GM19467 (cell line): Measurements from ENCODE around the gene ACRV1.
"Not testable (repeated sequence)": the region's sequence is repeated elsewhere in the genome, so short reads cannot be mapped to it uniquely, and the experiment has no call there.

Experiments
- ATAC-seq: cut with Tn5 transposase; IDR thresholded peaks from one replicate; pipeline ENCODE4 v1.9.1; 2021; ENCODE audit warnings: mild to moderate bottlenecking, moderate library complexity; ENCODE audit not compliant: unreplicated experiment

Gene ACRV1, protein sequence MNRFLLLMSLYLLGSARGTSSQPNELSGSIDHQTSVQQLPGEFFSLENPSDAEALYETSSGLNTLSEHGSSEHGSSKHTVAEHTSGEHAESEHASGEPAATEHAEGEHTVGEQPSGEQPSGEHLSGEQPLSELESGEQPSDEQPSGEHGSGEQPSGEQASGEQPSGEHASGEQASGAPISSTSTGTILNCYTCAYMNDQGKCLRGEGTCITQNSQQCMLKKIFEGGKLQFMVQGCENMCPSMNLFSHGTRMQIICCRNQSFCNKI

DNA sequence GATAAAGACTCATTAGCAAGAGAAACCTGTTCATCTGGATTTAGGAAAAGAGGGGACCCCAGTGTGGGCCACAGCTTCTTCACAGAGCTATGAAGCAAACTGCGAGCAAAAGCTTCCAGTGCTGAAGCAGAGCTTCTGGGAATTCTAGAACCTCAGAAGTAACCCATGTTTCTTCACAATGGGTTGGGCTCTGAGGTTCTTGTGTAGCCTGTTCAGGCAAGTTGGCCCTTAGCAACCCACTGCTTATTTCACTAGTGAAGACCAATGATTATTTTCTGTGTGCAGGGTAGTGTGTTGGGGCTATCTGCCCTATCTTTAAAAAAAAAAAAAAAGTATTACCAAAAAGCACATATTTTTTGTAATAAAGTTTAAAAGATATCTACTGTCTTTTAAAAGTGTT is at the start of gene ACRV1:
Gene ACRV1 (minus strand): TSS at position 101 of the 400 bp plus-strand sequence. CDS start 67 bp downstream, at position 34.
- no peak for ATAC-seq

DNA sequence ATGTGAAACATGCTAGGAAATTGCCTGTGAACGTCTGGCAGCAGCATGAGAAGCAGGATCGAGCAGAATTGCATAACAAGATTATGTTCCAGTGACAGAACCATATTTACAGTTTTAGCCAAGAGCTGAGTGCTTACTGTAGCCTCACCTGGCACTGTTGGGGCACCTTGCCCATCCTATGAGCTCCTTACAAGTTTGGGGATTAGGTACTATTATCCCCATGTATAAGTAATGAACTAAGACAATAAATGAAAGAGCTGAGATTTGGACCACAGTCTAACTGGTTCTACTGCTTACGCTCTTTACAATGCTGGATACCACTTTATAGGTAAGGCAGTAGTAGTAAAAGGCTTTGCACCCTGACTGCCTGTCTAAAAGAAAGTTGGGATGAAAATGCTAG is 48.3 kb upstream of the ACRV1 start:
- ATAC-seq: no peak

DNA sequence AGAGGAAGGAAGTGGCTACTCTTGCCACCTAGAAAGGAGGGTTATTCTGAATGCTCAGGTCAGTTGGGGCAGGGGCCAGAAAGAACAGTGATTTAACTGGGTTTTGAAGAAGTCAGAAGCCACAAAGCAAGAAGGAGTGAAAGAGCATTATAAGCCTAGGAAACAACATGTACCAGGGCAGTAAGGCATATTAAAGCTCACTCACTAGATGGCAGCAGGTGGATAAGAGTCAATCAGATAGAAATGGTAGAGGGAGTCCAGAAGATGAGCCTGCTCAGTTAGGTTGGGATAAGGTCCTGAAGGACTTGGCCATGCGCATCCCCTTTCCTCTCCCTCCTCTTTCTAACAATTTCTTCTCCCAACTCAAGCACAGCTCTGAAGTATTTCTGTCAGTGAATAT is 43.5 kb upstream of the ACRV1 start:
- ATAC-seq: no peak

DNA sequence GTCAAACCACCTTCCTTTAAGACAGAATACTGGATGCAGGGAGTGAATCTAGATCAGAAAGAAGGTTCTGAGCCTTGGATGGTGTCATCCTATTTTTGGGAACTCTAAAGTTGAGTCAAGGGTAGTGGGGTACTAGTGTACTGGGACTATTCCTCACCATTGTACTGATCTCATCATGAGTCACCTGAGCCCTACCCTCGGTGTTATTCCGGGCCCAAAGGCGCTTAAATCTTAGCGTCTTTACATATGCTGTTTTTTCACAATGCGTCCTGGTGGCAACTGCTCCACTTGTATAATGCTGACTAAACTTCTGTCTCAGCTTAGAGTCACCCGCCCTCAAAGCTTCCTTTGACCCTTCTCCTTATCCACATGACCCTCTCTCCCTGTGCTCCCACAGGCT is 40.1 kb upstream of the ACRV1 start:
- ATAC-seq: no peak

DNA sequence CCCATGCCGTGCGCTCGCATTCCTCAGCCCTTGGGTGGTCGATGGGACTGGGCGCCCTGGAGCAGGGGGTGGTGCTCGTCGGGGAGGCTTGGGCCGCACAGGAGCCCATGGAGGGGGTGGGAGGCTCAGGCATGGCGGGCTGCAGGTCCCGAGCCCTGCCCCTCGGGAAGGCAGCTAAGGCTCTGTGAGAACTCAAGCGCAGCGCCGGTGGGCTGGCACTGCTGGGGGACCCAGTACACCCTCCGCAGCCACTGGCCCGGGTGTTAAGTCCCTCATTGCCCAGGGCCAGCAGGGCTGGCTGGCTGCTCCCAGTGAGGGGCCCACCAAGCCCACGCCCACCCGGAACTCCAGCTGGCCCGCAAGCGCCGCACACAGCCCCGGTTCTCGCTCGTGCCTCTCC is 24.0 kb upstream of the ACRV1 start:
- not testable (repeated sequence) for ATAC-seq

DNA sequence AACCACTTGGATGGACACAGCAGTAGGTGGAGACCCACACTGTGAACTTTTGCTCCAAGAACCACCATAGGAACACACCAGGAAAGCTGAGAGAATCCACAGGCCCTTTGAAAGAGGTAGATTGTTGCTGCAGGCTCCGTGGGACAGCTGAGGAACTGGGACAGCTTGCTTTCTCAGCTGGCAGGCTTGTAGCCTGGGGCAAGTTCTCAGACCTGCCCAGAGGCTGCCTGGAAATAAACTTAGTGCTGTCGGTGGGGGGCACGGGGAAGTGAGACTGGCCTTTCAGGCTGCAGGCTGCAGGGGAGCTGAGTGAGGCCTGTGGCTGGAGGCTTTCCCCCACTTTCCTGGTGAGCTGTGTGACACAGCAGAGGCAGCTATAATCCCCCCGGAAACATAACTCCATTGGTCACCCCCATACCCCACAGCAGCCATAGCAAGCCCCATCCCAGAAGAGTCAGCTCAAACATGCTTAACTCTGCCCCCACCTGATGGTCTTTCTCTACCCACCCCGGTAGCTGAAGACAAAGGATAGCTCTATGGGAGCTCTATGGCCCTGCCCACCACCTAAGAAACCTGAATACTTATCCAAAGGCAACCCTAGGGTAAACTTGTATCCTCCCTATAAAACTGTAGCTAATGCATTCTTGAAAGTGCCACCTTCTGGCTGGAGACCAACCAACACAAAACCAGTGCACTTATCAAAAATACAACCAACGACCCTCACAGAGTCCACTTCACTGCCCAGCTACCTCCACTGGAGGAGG is 21.4 kb upstream of the ACRV1 start:
- ATAC-seq: no peak

DNA sequence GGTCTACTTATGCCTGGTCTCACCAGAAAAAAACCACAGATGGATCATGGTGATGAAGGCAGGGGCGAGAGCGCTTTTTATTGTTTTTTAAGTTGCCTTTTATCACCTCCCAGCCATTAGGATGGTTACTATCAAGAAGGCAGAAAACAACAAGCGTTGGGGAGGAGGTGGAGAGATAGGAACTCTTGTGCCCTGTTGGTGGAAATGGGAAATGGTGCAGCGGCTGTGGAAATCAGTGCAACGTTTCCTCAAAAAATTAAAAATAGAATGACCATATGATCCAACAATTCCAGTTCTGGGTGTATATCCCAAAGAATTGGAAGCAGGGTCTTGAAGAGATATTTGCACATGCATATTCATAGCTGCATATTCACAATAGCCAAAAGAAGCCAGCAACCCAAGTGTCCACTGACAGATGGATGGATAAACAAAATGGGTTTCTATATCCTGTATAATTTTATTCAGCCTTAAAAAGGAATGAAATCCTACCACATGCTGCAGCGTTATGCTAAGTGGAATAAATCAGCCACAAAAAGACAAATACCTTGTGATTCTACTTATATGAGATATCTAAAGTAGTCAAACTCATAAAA is 20.5 kb upstream of the ACRV1 start:
- ATAC-seq: no peak

DNA sequence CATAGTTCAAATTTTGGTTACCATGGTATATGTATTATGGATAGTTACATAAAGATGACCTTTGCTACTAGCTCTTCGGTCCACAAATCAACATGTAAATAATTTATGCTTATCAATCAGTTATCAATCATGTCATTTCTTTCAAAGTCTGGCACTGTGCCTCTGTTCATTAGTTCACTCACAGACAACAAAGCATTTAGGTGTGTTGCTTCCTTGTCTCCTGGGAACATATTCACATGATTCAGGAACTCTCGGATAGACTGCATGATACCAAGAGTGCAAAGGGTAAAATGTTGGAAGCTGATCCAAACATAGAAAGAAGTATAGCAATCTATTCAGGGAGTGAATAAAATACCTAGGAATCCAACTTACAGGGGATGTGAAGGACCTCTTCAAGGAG is 14.3 kb upstream of the ACRV1 start:
- no peak for ATAC-seq

DNA sequence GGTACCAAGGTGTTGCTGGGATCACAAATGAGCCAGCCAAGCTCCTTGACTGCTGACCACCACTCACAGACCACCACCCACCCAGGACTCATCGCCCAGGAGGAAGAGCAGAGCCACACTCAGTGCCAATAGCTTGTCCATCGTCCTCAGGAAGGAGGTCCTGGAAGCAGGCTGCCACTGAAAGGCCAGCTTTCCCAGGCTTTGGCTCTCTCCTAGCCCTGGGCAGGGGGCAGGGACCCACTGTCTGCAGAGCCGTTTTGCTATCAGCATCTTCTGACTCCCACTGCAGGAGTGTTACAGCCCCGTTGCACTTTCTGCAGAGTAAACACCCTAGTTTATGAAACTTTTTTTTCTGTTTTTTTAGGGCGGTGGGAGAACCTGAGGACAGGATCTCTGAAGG is 12.2 kb upstream of the ACRV1 start:
- no peak for ATAC-seq

DNA sequence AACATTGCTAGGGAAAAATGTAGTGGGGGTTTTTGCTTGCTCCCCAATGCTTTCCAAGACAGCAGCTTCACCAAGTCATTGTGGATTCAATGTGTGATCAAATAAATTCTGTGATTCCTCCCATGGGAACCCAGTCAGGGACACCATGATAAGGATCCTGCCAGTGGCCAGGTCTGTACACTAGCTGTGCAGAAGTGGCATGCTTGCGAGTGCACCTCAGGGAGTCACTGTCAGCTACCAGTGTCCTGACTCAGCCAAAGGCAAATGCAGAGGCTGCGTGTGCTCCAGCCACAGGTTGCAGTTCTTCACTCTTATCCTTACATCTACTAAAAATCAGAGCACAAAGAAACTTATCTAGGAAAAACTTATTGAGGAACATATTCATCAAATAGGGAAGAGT is 9.4 kb upstream of the ACRV1 start:
- no peak for ATAC-seq

DNA sequence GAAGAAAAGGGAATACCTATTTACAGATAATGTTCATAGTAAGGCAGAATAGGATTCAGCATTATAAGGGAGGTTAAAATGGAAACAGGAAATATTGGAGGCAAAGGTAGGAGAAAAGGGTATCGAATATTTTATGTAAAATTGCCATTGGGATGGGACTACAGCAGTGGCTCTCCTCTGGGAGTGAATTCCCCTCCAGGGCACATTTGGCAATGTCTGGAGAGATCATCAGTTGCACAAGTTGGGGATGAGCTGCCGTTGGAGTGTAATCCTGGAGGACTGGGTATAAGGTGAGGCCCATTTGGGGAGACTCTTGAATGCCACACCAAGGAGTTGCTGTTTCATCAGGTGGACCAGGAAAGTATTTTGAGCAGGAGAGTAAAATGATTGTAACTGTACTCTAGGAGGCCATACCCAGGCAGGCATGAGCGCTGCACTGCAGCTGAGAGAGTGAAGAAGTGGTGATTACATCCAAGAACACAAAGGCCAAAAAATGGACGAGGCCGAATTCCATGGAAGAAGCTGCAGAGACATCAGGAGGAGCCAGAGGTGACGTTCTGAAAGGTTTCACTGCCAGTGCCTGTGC is 8.7 kb upstream of the ACRV1 start:
- ATAC-seq: no peak

DNA sequence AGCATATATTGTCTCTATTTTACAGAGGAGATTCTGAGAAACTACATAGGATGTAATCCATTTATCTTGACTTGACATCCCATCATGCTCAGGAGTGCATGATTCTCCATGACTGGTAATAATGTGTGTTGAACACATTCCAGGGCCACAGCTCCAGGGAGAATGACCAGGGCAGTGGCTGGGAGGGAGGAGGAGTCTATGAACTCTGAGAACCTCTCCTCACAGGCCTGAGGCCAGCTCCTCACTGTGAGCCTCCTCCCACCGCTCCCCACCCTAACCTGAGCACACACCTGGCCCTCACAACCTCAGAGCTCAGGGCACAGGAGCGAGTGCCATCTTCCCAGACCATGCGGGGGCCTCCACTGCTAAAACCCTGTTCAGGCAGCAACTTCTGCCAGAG is 8.0 kb upstream of the ACRV1 start:
- no peak for ATAC-seq

DNA sequence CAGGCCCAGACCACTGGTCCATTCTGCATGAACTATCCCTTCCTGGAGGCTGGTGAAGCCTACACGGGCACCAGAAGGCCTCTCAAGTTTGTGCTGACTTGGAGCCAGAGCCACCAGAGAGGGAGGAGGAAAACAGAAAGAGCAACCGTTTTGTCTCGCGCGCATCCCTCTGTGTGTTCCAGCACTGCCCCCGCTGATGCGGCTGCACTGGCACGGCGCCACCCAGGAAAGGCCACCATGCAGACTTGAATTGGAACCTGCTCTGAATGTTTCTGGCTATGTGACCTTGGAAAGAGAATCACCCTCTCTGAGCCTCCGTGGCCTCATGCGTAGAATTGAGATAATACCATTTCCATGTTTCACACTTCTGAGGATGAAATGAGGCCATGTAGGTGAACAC is 7.4 kb upstream of the ACRV1 start:
- ATAC-seq: no peak

DNA sequence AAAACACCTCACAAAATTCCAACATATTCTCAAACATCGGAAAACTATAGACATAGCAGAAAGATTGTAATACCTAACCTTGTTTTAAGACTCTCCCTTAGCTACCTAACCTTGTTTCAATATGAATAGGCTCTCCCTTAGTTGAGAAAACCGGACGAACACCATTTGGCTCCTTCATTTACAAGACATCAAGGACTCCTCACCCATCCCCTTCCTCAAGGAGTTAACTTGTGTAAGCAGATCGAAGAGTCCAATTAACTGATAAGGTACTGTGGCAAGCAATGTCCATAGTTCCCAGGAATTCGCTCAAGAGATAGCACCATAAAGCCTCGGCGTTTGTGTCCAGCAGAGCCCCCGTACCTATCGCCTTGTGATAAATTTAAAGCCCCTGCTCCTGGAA is 4.6 kb upstream of the ACRV1 start:
- ATAC-seq: no peak

DNA sequence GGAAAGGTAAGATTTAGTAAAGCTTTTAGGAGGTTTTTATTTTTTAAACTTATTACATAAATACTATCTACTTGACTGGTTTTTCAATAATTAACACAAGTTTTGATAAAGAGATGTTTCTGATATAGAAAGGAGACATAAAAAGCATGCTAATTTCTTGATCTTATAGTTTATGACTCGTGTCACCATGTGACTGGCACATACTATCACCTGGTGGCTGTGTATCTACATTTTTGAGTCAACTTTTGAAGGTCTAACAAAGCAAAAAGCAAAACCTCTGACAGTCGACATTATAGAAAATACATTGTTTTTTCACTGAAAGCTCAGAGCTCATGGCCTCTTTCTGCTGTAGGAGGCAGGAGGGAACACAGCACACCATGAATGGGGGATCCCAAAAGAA is 810 bp downstream of the ACRV1 start:
- ATAC-seq: no peak

DNA sequence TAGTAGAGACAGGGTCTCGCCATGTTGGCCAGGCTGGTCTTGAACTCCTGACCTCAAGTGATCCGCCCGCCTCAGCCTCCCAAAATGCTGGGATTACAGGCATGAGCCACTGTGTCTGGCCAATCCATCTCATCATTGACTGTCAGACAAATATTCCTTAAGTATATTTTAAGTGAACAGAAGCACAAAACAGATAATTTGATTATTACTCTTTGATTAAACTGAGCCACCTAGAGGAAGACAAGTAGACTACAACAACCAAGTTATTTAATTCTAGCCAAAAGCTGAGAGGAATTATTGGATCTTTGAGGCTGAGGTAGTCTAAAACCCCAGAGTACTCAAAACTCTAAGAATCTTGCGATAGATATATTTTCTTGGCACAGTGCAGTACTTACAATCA is 1.2 kb downstream of the ACRV1 start:
- ATAC-seq: no peak

DNA sequence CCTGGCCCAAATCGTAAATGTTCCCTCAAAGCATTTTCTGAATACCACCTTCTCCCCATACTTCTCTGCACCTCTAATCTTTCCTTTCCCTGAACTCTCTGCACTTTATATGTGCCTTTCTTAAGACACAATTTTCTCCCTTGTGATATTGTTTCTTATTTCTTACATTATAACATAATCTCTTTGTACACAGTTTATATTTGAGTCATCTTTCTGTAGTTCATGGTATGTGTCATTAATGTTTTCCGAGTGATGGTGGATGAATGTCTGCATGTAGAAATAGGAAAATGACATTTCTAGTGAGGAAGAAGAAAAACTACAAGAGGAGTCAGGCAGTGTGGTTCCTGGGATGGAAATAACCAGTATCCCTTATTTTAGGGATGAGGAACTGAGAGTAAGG is 5.5 kb downstream of the ACRV1 start:
- ATAC-seq: no peak

DNA sequence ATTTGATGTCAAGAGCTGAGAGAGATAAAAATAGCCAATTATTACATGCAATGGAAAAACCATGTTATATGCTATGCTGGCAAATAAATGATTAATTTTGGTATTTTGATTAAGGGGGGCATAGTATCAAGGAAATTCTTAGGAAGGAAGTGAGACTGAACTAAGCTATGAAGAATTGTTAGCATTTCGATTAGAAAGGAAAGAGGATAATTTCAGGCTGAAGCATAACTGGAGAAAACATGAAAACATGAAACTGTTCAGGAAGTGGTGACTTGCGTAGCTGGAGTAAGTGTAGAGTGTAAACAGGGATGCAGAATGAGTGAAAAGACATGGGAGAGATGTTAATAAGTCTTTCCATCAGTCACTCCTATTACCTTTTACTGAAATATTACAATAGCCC is 6.4 kb downstream of the ACRV1 start:
- no peak for ATAC-seq

DNA sequence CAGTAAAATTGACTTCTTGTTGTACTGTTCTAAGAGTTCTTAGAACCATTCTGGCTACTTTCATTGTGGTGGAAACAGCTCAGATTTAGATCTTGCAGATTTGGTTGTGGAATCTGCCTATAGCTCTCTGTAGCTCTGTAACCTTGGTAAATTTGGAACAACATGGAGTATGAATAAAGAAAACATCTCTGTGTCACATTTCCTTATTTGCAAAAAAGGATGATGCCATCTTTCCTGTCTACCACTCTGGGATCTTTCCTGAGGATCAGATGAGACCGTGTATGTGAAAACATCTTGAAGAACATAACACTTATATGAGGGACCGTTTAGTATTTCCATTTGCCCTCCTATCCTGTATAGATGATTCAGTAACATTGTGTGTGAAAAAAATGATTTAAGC is 9.1 kb downstream of the ACRV1 start:
- ATAC-seq: no peak

DNA sequence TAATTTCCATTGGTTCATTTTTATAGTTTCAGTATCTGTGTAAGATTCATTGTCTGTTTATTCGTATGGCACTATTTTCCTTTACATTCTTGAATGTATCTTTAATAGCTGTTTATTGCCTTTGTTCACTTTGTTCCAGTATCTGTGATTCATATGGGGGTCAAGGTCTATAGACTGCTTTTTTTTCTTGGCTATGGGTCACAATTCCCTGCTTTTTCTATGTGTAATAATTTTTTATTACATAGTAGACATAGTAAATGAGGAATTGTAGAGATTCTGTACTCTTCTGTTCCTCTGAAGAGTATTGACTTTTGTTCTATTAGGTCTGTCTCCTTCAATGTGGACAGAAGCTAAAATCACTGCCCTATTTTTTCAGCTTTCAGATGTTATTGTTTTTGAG is 10.5 kb downstream of the ACRV1 start:
- ATAC-seq: no peak

DNA sequence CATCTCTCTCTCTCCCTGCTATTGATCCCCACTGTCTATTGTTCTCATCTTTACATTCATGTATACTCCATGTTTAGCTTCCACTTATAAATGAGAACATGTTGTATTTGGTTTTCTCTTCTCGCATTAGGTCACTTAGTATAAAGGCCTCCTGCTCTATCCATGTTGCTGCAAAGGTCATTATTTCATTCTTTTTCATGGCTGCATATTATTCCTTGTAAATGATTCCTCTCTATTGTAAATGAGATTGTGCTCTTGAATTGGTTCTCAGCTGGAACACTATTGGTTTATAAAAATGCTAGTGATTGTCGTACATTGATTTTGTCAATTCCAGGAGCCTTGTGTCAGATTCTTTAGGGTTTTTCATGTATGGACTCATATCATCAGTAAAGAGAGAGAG is 13.5 kb downstream of the ACRV1 start:
- no peak for ATAC-seq

DNA sequence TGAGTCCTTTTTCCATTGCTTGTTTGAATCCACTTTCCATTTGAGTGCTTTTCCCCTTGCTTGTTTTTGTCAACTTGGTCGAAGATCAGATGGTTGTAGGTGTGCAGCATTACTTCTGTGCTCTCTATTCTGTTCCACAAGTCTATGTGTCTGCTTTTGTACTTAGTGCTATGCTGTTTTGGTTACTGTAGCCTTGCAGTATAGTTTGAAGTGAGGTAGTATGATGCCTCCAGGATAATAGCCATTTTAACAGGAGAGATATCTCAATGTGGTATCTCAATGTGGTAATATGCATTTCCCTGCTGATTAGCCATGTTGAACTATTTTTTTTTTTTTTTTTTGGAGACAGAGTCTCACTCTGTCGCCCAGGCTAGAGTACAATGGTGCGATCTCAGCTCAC is 16.7 kb downstream of the ACRV1 start:
- no peak for ATAC-seq
